ENCODE data around the gene HES4. TPM values are rescaled to one million over a fixed set of nuclear protein-coding genes. Genes with fewer than 3 reads are reported as not detected.

The HES4 gene
- total and polyA plus RNA-seq, 3 experiments from 2014 or later: 0.24 to 0.62 TPM; not detected in 1

DNA sequence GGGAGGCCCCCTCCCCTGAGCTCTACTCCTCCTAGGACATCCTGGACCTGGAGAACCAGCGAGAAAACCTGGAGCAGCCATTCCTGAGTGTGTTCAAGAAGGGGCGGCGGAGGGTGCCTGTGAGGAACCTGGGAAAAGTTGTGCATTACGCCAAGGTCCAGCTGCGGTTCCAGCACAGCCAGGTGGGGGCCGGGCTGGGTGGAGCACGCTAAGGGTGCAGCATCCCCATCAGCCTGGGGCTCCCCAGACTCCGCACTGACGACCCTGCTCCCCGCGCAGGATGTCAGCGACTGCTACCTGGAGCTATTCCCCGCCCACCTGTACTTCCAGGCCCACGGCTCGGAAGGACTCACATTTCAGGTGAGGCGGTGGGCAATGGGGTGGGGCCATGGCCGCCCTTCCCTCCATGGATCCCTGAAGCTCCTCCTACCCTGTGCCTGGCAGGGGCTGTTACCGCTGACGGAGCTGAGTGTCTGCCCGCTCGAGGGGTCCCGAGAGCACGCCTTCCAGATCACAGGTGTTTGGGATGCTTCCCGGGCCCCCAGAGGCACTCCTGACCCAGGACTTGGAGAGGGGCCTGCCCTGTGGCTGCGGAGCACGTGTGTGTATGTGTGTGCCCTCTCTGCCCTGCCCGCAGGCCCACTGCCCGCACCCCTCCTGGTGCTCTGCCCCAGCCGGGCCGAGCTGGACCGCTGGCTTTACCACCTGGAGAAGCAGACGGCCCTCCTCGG, 29.5 kb downstream of the HES4 start:
- H3K9me3 ChIP-seq (ENCODE audit: low read length): no peaks in the 10 kb centered on the region
- no peak overlapping the region for H3K4me3 ChIP-seq (ENCODE audit: low read length)
- no peak overlapping the region for H3K27ac ChIP-seq (ENCODE audit: low read depth, low read length)
- Mint-ChIP-seq H3K36me3 (no peaks in the 10 kb centered on the region), H3K27ac (no peak overlapping the region), H3K9me3 (no peaks in the 10 kb centered on the region), H3K27me3 (peaks cover 6 to 15% of the 10 kb centered on the region in 2 donors), H3K4me1 (peaks cover 0 to 19% (median 0%) of the 10 kb centered on the region in 3 donors), H3K4me3 (no peak overlapping the region)
- DNase-seq: no peak
- ChIA-PET CTCF (interaction anchor here (0.7 kb wide), 1 partner anchor 13 kb away, joined by 3 read pairs; no protein-coding TSS in a partner anchor), POLR2A (interaction anchor here (0.6 kb wide), 1 partner anchor 12 kb away, joined by 3 read pairs; the partner anchor contains the start of gene NOC2L)
- peaks cover 6% of the 10 kb centered on the region for H3K27me3 ChIP-seq (ENCODE audit: insufficient read depth, low read length, poor library complexity, severe bottlenecking)
- peaks cover 6% of the 10 kb centered on the region for H3K4me1 ChIP-seq (ENCODE audit: insufficient read depth, low read length)
- H3K36me3 ChIP-seq (ENCODE audit: insufficient read depth, low read length): no peaks in the 10 kb centered on the region

DNA sequence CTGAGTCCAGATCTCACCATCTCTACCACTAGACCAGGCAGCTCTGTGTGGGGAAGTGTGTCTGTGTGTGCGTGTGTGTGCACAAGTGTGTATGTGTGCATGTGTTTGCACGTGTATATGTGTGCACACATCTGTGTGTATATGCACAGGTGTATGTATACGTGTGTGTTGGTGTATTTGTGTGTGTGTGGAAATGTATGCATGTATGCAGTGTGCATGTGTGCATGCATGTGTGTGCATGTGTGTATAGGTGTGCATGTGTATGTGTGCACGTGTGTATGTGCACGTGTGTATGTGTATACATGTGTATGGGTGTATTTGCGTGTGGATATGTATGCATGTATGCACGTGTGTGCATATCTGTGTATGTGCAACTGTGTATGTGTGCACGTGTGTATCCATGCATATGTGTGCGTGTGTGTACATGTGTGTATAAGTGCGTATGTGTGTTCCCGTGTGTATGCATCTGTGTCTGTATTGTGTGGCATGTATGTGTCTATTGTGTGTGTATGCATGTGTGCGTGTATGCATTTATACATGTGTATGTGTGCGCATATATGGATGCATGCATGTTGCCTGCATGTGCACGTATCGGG, 30.5 kb downstream of the HES4 start:
- no peak overlapping the region for H3K27ac Mint-ChIP-seq
- peaks cover 4 to 7% of the 10 kb centered on the region in 2 donors for H3K27me3 Mint-ChIP-seq
- H3K9me3 Mint-ChIP-seq: no peaks in the 10 kb centered on the region
- ChIA-PET POLR2A (no interaction called here), CTCF (no interaction called here)
- Histone ChIP-seq H3K4me3 (ENCODE audit: low read length) (no peak overlapping the region), H3K36me3 (ENCODE audit: insufficient read depth, low read length) (no peaks in the 10 kb centered on the region), H3K9me3 (ENCODE audit: low read length) (no peaks in the 10 kb centered on the region), H3K4me1 (ENCODE audit: insufficient read depth, low read length) (peaks cover 6% of the 10 kb centered on the region), H3K27me3 (ENCODE audit: insufficient read depth, low read length, poor library complexity, severe bottlenecking) (peaks cover 6% of the 10 kb centered on the region), H3K27ac (ENCODE audit: low read depth, low read length) (no peak overlapping the region)
- no peak for DNase-seq
- peaks cover 0 to 1% (median 0%) of the 10 kb centered on the region in 3 donors for H3K36me3 Mint-ChIP-seq
- peak overlapping the region in 2 of 7 donors; percentile 24 to 68 for H3K4me3 Mint-ChIP-seq
- peaks cover 0 to 19% (median 0%) of the 10 kb centered on the region in 3 donors for H3K4me1 Mint-ChIP-seq

DNA sequence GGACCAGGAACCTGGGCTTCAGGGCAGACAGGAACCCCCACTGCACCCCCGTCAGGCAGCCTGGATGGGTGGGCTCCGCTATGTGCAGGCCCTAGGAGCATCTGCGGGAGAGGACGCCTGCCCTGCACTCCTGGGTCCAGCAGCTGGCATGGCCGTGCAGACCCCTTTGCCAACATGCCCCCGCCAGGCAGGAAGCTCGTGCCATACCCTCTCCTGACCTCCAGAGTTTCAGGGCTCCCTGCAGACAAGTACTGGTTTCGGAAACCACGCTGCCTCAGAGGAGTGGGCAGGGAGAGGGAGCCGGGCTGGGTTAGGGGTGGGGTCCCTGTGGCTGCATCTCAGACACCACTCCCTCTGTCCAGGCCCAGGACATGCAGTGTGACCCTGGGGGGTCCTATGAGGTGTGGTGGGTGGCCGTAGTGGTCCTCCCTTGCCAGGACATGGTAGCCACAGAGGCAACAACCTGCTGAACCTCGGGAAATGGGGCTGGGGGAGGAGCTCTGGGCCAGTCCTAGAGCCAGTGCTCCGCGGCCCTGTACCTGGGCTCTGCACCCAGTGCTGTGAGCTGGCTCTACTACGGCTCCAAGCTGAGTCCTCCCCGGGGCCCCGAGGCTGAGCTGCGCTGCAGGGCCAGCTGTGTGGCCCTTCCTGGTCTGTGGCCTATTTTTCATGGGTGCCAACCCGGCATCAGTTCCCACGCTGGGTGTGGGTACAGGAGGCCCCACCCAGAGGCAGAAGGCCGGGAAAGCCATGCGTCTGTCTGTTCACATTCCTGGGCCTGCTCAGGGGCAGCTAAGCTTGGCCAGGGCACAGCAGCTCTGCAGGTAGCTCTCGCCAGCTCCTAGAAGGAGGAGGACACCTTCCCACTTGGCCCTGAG, 32.2 kb downstream of the HES4 start:
- Mint-ChIP-seq H3K4me1 (peaks cover 0 to 19% (median 0%) of the 10 kb centered on the region in 3 donors), H3K27me3 (peaks cover 3 to 4% of the 10 kb centered on the region in 2 donors), H3K9me3 (no peaks in the 10 kb centered on the region), H3K36me3 (peaks cover 0 to 10% (median 0%) of the 10 kb centered on the region in 3 donors), H3K4me3 (peak overlapping the region in 4 of 7 donors; percentile 20 to 88 (median 70)), H3K27ac (no peak overlapping the region)
- CTCF ChIA-PET: interaction anchor here (1.2 to 1.3 kb wide), 4 partner anchors 8 to 96 kb away, joined by 3 to 5 read pairs (median 4); no protein-coding TSS in a partner anchor
- Histone ChIP-seq H3K4me3 (ENCODE audit: low read length) (no peak overlapping the region), H3K27me3 (ENCODE audit: insufficient read depth, low read length, poor library complexity, severe bottlenecking) (peaks cover 6% of the 10 kb centered on the region), H3K9me3 (ENCODE audit: low read length) (no peaks in the 10 kb centered on the region), H3K27ac (ENCODE audit: low read depth, low read length) (no peak overlapping the region), H3K4me1 (ENCODE audit: insufficient read depth, low read length) (peaks cover 6% of the 10 kb centered on the region), H3K36me3 (ENCODE audit: insufficient read depth, low read length) (no peaks in the 10 kb centered on the region)
- DNase-seq: no peak
- POLR2A ChIA-PET: interaction anchor here (0.6 kb wide), 2 partner anchors 35 to 1618 kb away, joined by 3 read pairs; no protein-coding TSS in a partner anchor

DNA sequence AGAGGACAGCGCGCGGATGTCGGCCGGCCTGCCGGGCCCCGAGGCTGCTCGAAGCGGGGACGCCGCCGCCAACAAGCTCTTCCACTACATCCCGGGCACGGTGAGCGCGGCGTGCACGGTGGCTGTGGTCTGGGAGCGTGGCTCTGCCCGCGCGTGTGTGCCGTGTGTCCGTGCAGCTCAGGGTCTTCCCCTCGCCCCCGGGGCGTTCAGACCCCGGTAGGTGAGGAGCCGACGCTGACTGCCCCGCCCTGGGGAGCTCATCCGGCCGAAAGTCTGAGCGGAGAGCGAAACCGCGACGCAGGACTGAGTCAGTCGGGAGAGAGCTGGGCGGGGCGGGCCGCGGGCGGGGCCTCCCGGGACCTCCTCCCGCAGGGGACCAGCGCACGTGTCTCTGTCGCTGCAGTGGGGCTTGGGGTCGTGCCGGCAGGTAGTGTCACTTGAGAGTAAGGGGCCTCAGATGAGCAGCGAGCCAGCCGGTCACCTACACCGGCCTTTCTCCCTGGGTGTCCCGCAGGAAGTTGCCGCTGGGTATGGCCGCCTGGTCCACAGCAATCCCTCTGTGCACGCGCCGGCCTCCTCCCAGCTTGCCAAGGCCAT, 33.1 kb downstream of the HES4 start:
- peaks cover 6% of the 10 kb centered on the region for H3K4me1 ChIP-seq (ENCODE audit: insufficient read depth, low read length)
- H3K4me3 Mint-ChIP-seq: peak overlapping the region; percentile 73 to 89 (median 81)
- peaks cover 0 to 22% (median 3%) of the 10 kb centered on the region in 3 donors for H3K4me1 Mint-ChIP-seq
- peaks cover 5% of the 10 kb centered on the region for H3K27me3 ChIP-seq (ENCODE audit: insufficient read depth, low read length, poor library complexity, severe bottlenecking)
- CTCF ChIA-PET: interaction anchor here (1.1 to 1.3 kb wide), 5 partner anchors 9 to 97 kb away, joined by 3 to 5 read pairs (median 4); no protein-coding TSS in a partner anchor
- H3K27ac Mint-ChIP-seq: peak overlapping the region in 3 of 8 donors; percentile 68 to 78 (median 72)
- peak; percentile 53 to 84 (median 68) for DNase-seq
- H3K27me3 Mint-ChIP-seq: peaks cover 3 to 4% of the 10 kb centered on the region in 2 donors
- peaks cover 0 to 12% (median 0%) of the 10 kb centered on the region in 3 donors for H3K36me3 Mint-ChIP-seq
- no peaks in the 10 kb centered on the region for H3K36me3 ChIP-seq (ENCODE audit: insufficient read depth, low read length)
- peak overlapping the region; percentile 71 for H3K4me3 ChIP-seq (ENCODE audit: low read length)
- no peaks in the 10 kb centered on the region for H3K9me3 Mint-ChIP-seq
- no peaks in the 10 kb centered on the region for H3K9me3 ChIP-seq (ENCODE audit: low read length)
- peak overlapping the region; percentile 51 for H3K27ac ChIP-seq (ENCODE audit: low read depth, low read length)
- POLR2A ChIA-PET: interaction anchor here (0.6 kb wide), 2 partner anchors 36 to 1619 kb away, joined by 3 read pairs; no protein-coding TSS in a partner anchor

DNA sequence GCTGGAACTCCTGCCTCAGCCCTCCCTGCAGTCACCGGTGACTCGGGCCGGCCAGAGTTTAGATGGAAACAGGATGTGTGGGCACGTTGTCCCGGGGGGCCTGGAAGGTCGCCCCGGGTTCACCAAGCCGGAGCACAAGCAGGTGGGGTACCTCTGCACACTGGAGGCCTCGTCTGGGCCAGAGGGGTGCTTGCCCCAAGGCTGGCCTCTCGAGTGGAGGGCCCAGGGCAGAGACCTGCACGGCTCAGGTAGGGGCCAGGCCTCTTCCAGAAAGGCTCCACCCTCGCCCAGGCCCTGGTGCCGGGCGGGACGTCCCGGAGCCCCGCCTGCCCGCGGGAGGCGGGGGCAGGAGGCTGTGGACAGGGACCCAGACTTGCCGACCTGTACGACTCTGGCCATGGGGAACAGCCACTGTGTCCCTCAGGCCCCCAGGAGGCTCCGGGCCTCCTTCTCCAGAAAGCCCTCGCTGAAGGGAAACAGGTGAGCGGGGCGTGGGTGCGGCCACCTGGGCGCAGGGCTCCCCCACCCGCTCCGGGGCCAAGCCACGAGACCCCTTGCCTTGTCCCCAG, 33.7 kb downstream of the HES4 start, which contains the start of gene PLEKHN1:
TSS of gene PLEKHN1 (plus strand) at position 348 of the 569 bp plus-strand sequence. CDS start at position 398, 50 bp downstream.
- H3K27me3 Mint-ChIP-seq: peaks cover 3 to 4% of the 10 kb centered on the region in 2 donors
- H3K4me3 Mint-ChIP-seq: peak within 1 kb of the TSS; percentile 73 to 89 (median 81)
- peak within 1 kb of the TSS in 5 of 8 donors; percentile 35 to 78 (median 68) for H3K27ac Mint-ChIP-seq
- Histone ChIP-seq H3K27ac (ENCODE audit: low read depth, low read length) (peak within 1 kb of the TSS; percentile 51), H3K27me3 (ENCODE audit: insufficient read depth, low read length, poor library complexity, severe bottlenecking) (no peaks in the 10 kb centered on the region), H3K9me3 (ENCODE audit: low read length) (no peaks in the 10 kb centered on the region), H3K36me3 (ENCODE audit: insufficient read depth, low read length) (no peaks in the 10 kb centered on the region), H3K4me3 (ENCODE audit: low read length) (peak within 1 kb of the TSS; percentile 71), H3K4me1 (ENCODE audit: insufficient read depth, low read length) (peaks cover 12% of the 10 kb centered on the region)
- peaks cover 0 to 12% (median 0%) of the 10 kb centered on the region in 3 donors for H3K36me3 Mint-ChIP-seq
- ChIA-PET POLR2A (no interaction called here), CTCF (interaction anchor here (1.1 to 1.3 kb wide), 5 partner anchors 10 to 98 kb away, joined by 3 to 5 read pairs (median 4); no protein-coding TSS in a partner anchor)
- DNase-seq: no peak
- H3K4me1 Mint-ChIP-seq: peaks cover 0 to 22% (median 3%) of the 10 kb centered on the region in 3 donors
- H3K9me3 Mint-ChIP-seq: no peaks in the 10 kb centered on the region

DNA sequence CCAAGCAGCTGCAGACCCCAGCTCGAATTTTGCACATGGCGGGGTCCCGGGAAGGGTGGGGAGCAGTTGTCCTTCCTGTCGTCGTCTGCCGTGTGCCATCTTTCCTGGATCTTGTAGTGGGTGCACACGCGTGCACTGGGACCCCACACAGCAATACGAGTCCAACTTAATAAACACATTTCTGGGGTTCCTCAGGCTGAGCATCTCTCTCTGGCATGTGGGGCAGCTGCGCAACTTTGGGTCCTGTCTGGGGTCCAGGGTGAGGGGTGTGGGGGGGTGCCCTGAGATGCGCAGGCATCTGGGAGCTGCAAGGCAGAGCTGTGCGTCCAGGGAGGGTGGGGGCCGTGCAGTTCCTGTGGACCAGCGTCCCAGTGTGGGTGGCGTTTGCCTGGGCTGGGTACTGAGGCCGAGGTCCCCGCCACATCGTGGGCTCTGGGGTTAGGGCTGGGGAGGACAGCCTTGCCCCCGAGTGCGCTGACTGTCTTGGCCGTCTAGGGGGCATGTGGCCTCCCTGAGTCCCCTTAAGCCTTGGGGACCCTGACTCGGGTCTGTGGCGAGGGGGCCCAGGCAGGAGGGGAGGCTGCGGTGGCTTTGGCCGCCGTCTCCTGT, 34.3 kb downstream of the HES4 start:
- ChIA-PET POLR2A (no interaction called here), CTCF (no interaction called here)
- H3K4me1 ChIP-seq (ENCODE audit: insufficient read depth, low read length): peaks cover 12% of the 10 kb centered on the region
- peaks cover 0 to 12% (median 0%) of the 10 kb centered on the region in 3 donors for H3K36me3 Mint-ChIP-seq
- H3K4me3 Mint-ChIP-seq: peak overlapping the region in 5 of 7 donors; percentile 28 to 63 (median 54)
- H3K27ac ChIP-seq (ENCODE audit: low read depth, low read length): peak overlapping the region; percentile 51
- H3K36me3 ChIP-seq (ENCODE audit: insufficient read depth, low read length): no peaks in the 10 kb centered on the region
- H3K9me3 Mint-ChIP-seq: no peaks in the 10 kb centered on the region
- peaks cover 3 to 4% of the 10 kb centered on the region in 2 donors for H3K27me3 Mint-ChIP-seq
- H3K9me3 ChIP-seq (ENCODE audit: low read length): no peaks in the 10 kb centered on the region
- no peaks in the 10 kb centered on the region for H3K27me3 ChIP-seq (ENCODE audit: insufficient read depth, low read length, poor library complexity, severe bottlenecking)
- no peak for DNase-seq
- no peak overlapping the region for H3K4me3 ChIP-seq (ENCODE audit: low read length)
- peak overlapping the region in 3 of 8 donors; percentile 23 to 51 (median 35) for H3K27ac Mint-ChIP-seq
- peaks cover 0 to 22% (median 3%) of the 10 kb centered on the region in 3 donors for H3K4me1 Mint-ChIP-seq

Measured in CD8-positive, alpha-beta memory T cell (primary cell).